NCI-H187 treated with DMSO at 0.1 percent for 48 hours (cell line): ENCODE results near the gene PIK3CB.
"Not testable (repeated sequence)": the region's sequence is repeated elsewhere in the genome, so short reads cannot be mapped to it uniquely, and the experiment has no call there.

Experiments used
- DNase-seq: peaks from one replicate; lab custom pipeline; 2025; lab: John Stamatoyannopoulos, UW

The PIK3CB gene

GRCh38 chr3:138680974-138681373 lies 153.8 kb downstream of the PIK3CB start:
- DNase-seq, result not testable (repeated sequence)

GRCh38 chr3:138678874-138679392 lies 155.8 kb downstream of the PIK3CB start:
- no peak for DNase-seq

GRCh38 chr3:138678086-138678485 lies 156.6 kb downstream of the PIK3CB start:
- DNase-seq, result no peak

- no peak for DNase-seq
Observed at GRCh38 chr3:138675393-138675792, 159.3 kb downstream of the PIK3CB start.

- DNase-seq, result no peak
Observed at GRCh38 chr3:138673641-138674530, 160.8 kb downstream of the PIK3CB start.

GRCh38 chr3:138670407-138670806 lies 164.3 kb downstream of the PIK3CB start:
- DNase-seq, result no peak

GRCh38 chr3:138668107-138668506 lies 166.6 kb downstream of the PIK3CB start:
- no peak for DNase-seq

GRCh38 chr3:138657508-138657907 lies 177.2 kb downstream of the PIK3CB start:
- DNase-seq, result no peak

- no peak for DNase-seq
Observed at GRCh38 chr3:138653567-138653966, 181.2 kb downstream of the PIK3CB start.

- DNase-seq, result no peak
Observed at GRCh38 chr3:138649134-138649533, 185.6 kb downstream of the PIK3CB start.

GRCh38 chr3:138646513-138646912 lies 188.2 kb downstream of the PIK3CB start:
- no peak for DNase-seq

GRCh38 chr3:138646008-138646407 lies 188.7 kb downstream of the PIK3CB start:
- no peak for DNase-seq

- no peak for DNase-seq
Observed at GRCh38 chr3:138642927-138643253, 191.8 kb downstream of the PIK3CB start.

- DNase-seq, result no peak
Observed at GRCh38 chr3:138642226-138642926, 192.4 kb downstream of the PIK3CB start.

- no peak for DNase-seq
Observed at GRCh38 chr3:138640537-138640936, 194.2 kb downstream of the PIK3CB start.

- DNase-seq, result no peak
Observed at GRCh38 chr3:138638641-138639040, 196.1 kb downstream of the PIK3CB start.

- DNase-seq, result no peak
Observed at GRCh38 chr3:138629526-138629925, 205.2 kb downstream of the PIK3CB start.

GRCh38 chr3:138625707-138626365 lies 208.9 kb downstream of the PIK3CB start:
- DNase-seq, result no peak

GRCh38 chr3:138624518-138624917 lies 210.2 kb downstream of the PIK3CB start:
- DNase-seq, result no peak

GRCh38 chr3:138620431-138620830 lies 214.3 kb downstream of the PIK3CB start:
- DNase-seq, result no peak

- DNase-seq, result no peak
Observed at GRCh38 chr3:138615462-138615861, 219.3 kb downstream of the PIK3CB start.

GRCh38 chr3:138609898-138610266 lies 224.8 kb downstream of the PIK3CB start:
- no peak for DNase-seq
